Activated T-cell treated with anti-CD3 and anti-CD28 coated beads, Interleukin-2, amount 50 U/mL, for 24 hours (primary cell): ENCODE data around the gene SLC38A3.
A peak's percentile ranks its signal among the peaks of the same experiment; 100 is the strongest.

Experiments used
- DNase-seq: peaks from one replicate; pipeline ENCODE4 v3.0.0-alpha.2; 2020
- H3K27ac Mint-ChIP-seq: 2 replicates; pipeline ENCODE4 v1.8.0; 2020; ENCODE audit warnings: mild to moderate bottlenecking, mixed read lengths
- H3K27me3 Mint-ChIP-seq: 2 replicates; pipeline ENCODE4 v1.8.0; 2020; ENCODE audit warnings: mixed read lengths
- H3K36me3 Mint-ChIP-seq: 2 replicates; pipeline ENCODE4 v1.8.0; 2020; ENCODE audit warnings: low read depth, mixed read lengths
- H3K4me1 Mint-ChIP-seq: 2 replicates; pipeline ENCODE4 v1.8.0; 2020; ENCODE audit warnings: low read depth, mixed read lengths
- H3K4me3 Mint-ChIP-seq: 2 replicates; pipeline ENCODE4 v1.8.0; 2020; ENCODE audit warnings: mild to moderate bottlenecking, moderate library complexity, mixed read lengths
- H3K9me3 Mint-ChIP-seq: 2 replicates; pipeline ENCODE4 v1.8.0; 2020; ENCODE audit warnings: mixed read lengths

The SLC38A3 gene

GRCh38 chr3:50193286-50193685, 11.8 kb upstream of the SLC38A3 start:
- no peak overlapping the region for H3K4me3 Mint-ChIP-seq

GRCh38 chr3:50193746-50194127, 11.3 kb upstream of the SLC38A3 start:
- DNase-seq = no peak
- Mint-ChIP-seq H3K9me3 (no peaks in the 10 kb centered on the region), H3K4me1 (peaks cover 16% of the 10 kb centered on the region), H3K27me3 (peaks cover 19% of the 10 kb centered on the region), H3K36me3 (no peaks in the 10 kb centered on the region), H3K4me3 (no peak overlapping the region), H3K27ac (no peak overlapping the region)

More at GRCh38 chr3:50193286-50193685, 11.8 kb upstream of the SLC38A3 start:
- H3K36me3 Mint-ChIP-seq = no peaks in the 10 kb centered on the region
- H3K4me1 Mint-ChIP-seq = peaks cover 16% of the 10 kb centered on the region
- H3K9me3 Mint-ChIP-seq = no peaks in the 10 kb centered on the region
- DNase-seq = no peak
- H3K27me3 Mint-ChIP-seq = peaks cover 19% of the 10 kb centered on the region
- H3K27ac Mint-ChIP-seq = no peak overlapping the region

- peak overlapping the region; percentile 10 for H3K4me3 Mint-ChIP-seq
- H3K36me3 Mint-ChIP-seq = no peaks in the 10 kb centered on the region
- peak; percentile 89 for DNase-seq
- peaks cover 21% of the 10 kb centered on the region for H3K27me3 Mint-ChIP-seq
- no peaks in the 10 kb centered on the region for H3K9me3 Mint-ChIP-seq
- peaks cover 16% of the 10 kb centered on the region for H3K4me1 Mint-ChIP-seq
- no peak overlapping the region for H3K27ac Mint-ChIP-seq
These were observed 10.8 kb upstream of the SLC38A3 start for GRCh38 chr3:50194128-50194902.

- peaks cover 22% of the 10 kb centered on the region for H3K27me3 Mint-ChIP-seq
- no peak overlapping the region for H3K27ac Mint-ChIP-seq
- peak overlapping the region; percentile 10 for H3K4me3 Mint-ChIP-seq
These were observed 10.1 kb upstream of the SLC38A3 start for GRCh38 chr3:50194903-50195500.

GRCh38 chr3:50195501-50196252, 9.4 kb upstream of the SLC38A3 start:
- Mint-ChIP-seq H3K9me3 (no peaks in the 10 kb centered on the region), H3K4me1 (peaks cover 16% of the 10 kb centered on the region), H3K27me3 (peaks cover 23% of the 10 kb centered on the region), H3K4me3 (no peak overlapping the region), H3K36me3 (no peaks in the 10 kb centered on the region), H3K27ac (no peak overlapping the region)
- DNase-seq = no peak

More at GRCh38 chr3:50194903-50195500, 10.1 kb upstream of the SLC38A3 start:
- Mint-ChIP-seq H3K36me3 (no peaks in the 10 kb centered on the region), H3K9me3 (no peaks in the 10 kb centered on the region), H3K4me1 (peaks cover 16% of the 10 kb centered on the region)
- no peak for DNase-seq

GRCh38 chr3:50196253-50196801, 8.7 kb upstream of the SLC38A3 start:
- Mint-ChIP-seq H3K4me1 (peaks cover 16% of the 10 kb centered on the region), H3K4me3 (no peak overlapping the region), H3K36me3 (no peaks in the 10 kb centered on the region), H3K9me3 (no peaks in the 10 kb centered on the region), H3K27ac (no peak overlapping the region), H3K27me3 (peaks cover 29% of the 10 kb centered on the region)
- DNase-seq = no peak

- Mint-ChIP-seq H3K9me3 (no peaks in the 10 kb centered on the region), H3K27ac (no peak overlapping the region), H3K4me1 (no peaks in the 10 kb centered on the region), H3K36me3 (no peaks in the 10 kb centered on the region), H3K4me3 (no peak overlapping the region), H3K27me3 (peaks cover 51% of the 10 kb centered on the region)
- DNase-seq = no peak
These were observed 3.3 kb upstream of the SLC38A3 start for GRCh38 chr3:50201573-50202315.

- Mint-ChIP-seq H3K36me3 (no peaks in the 10 kb centered on the region), H3K27me3 (peaks cover 58% of the 10 kb centered on the region), H3K9me3 (no peaks in the 10 kb centered on the region), H3K4me1 (no peaks in the 10 kb centered on the region), H3K4me3 (no peak overlapping the region), H3K27ac (no peak overlapping the region)
- DNase-seq = no peak
These were observed 2.5 kb upstream of the SLC38A3 start for GRCh38 chr3:50202353-50203112.

GRCh38 chr3:50203113-50203808, 1.8 kb upstream of the SLC38A3 start:
- no peak for DNase-seq

GRCh38 chr3:50203809-50204803, 965 bp upstream of the SLC38A3 start:
- peaks cover 61% of the 10 kb centered on the region for H3K27me3 Mint-ChIP-seq
- no peaks in the 10 kb centered on the region for H3K36me3 Mint-ChIP-seq
- no peak for DNase-seq
- H3K4me3 Mint-ChIP-seq = no peak overlapping the region
- no peak overlapping the region for H3K27ac Mint-ChIP-seq
- no peaks in the 10 kb centered on the region for H3K4me1 Mint-ChIP-seq
- H3K9me3 Mint-ChIP-seq = no peaks in the 10 kb centered on the region

More at GRCh38 chr3:50203113-50203808, 1.8 kb upstream of the SLC38A3 start:
- Mint-ChIP-seq H3K27me3 (peaks cover 61% of the 10 kb centered on the region), H3K9me3 (no peaks in the 10 kb centered on the region), H3K4me1 (no peaks in the 10 kb centered on the region), H3K27ac (no peak overlapping the region), H3K36me3 (no peaks in the 10 kb centered on the region), H3K4me3 (no peak overlapping the region)

- Mint-ChIP-seq H3K9me3 (no peaks in the 10 kb centered on the region), H3K36me3 (no peaks in the 10 kb centered on the region), H3K27ac (no peak overlapping the region), H3K4me3 (peak overlapping the region; percentile 15), H3K4me1 (no peaks in the 10 kb centered on the region), H3K27me3 (peaks cover 57% of the 10 kb centered on the region)
- DNase-seq = peak; percentile 54
These were observed 574 bp downstream of the SLC38A3 start for GRCh38 chr3:50205413-50206276.
